Motor neuron (in vitro differentiated cells): ENCODE results near the gene PCDHGA2. TPM values are rescaled to one million over a fixed set of nuclear protein-coding genes. Genes with fewer than 3 reads are reported as not detected.
"Not testable (repeated sequence)": the region's sequence is repeated elsewhere in the genome, so short reads cannot be mapped to it uniquely, and the experiment has no call there.

Experiments used
- ATAC-seq, 8 experiments: fragments of 200-7000 bp; cut with Tn5 transposase; replicated peaks in 6 of 8; 2 replicates each; pipeline ENCODE4 v1.8.0; 2021; ENCODE audit warnings: mild to moderate bottlenecking in 8 of 8, moderate library complexity in 8 of 8
- H3K27ac ChIP-seq, 2 donors: fragments of 250-450 bp; sonication (Bioruptor Pico); 2 replicates each; pipeline ENCODE4 v1.9.0; 2021; ENCODE audit warnings: antibody characterized with exemption in 2 of 2, mild to moderate bottlenecking in 2 of 2, moderate library complexity in 1 of 2
- H3K4me1 ChIP-seq, 2 donors: fragments of 250-450 bp; sonication (Bioruptor Pico); replicated peaks in 1 of 2; 2 replicates each; pipeline ENCODE4 v1.6.1; 2021; ENCODE audit warnings: antibody characterized with exemption in 2 of 2, mild to moderate bottlenecking in 2 of 2, moderate library complexity in 1 of 2
- H3K4me3 ChIP-seq, 5 donors: fragments of 250-450 bp; sonication (Bioruptor Pico); 2 replicates each; pipeline ENCODE4 v1.9.0; 2021; ENCODE audit warnings: antibody characterized with exemption in 5 of 5, mild to moderate bottlenecking in 5 of 5, moderate library complexity in 4 of 5
- WGBS, 10 experiments: fragments of 450-650 bp; shearing (Covaris generic); methylation state at CpG; one replicate each; pipeline ENCODE4 v1.0.0; 2022; 5-methylcytosine and 5-hydroxymethylcytosine counted together
- in situ Hi-C, 9 experiments: fragments of 400-800 bp; cut with MboI; loops; one replicate each; pipeline ENCODE4 v1.15.0; 2021; ENCODE audit warnings: low sequenced_read_pairs in 9 of 9, low pct_unique_long_range_greater_than_20kb in 2 of 9; ENCODE audit not compliant: unreplicated experiment in 9 of 9
- total RNA-seq, 8 experiments: library from RNA; unstranded; fragments of 300-600 nt; gene quantifications; 2 replicates each; pipeline versions ENCODE4 v1.2.3 to v1.2.4, GENCODE V29; 2022

PCDHGA2 gene
- total RNA-seq, 8 experiments from 2014 or later: 0.16 to 1.5 (median 0.34) TPM

GRCh38 chr5:141330299-141331080, 8.1 kb upstream of the PCDHGA2 start, which contains the start of gene PCDHGA1:
PCDHGA1 (plus strand) TSS chr5:141330514.
- H3K4me1 ChIP-seq: no peaks in the 10 kb centered on the region
- WGBS, 10 experiments: 0 to 86% (median 52%) methylated on average over 1 to 20 of the region's 21 CpGs
- in situ Hi-C loops: no loop called here
- no peak within 1 kb of the TSS for H3K4me3 ChIP-seq
- H3K27ac ChIP-seq: no peak within 1 kb of the TSS
- peak in 3 of 8 experiments; percentile 87 to 93 (median 88) for ATAC-seq

- WGBS, 10 experiments: 90% methylated on average over 2 of the region's 39 CpGs; no CpG with 5 or more reads in 9 of the 10 experiments
- H3K27ac ChIP-seq, H3K4me1 ChIP-seq, ATAC-seq, in situ Hi-C loops, H3K4me3 ChIP-seq: not testable (repeated sequence)
Measured at GRCh38 chr5:141332571-141332970, 6.0 kb upstream of the PCDHGA2 start.

- H3K27ac ChIP-seq, ATAC-seq, in situ Hi-C loops, H3K4me1 ChIP-seq, H3K4me3 ChIP-seq: not testable (repeated sequence)
- WGBS, 10 experiments: 19 to 100% (median 90%) methylated on average over 1 to 5 of the region's 45 CpGs; no CpG with 5 or more reads in 5 of the 10 experiments
Measured at GRCh38 chr5:141340781-141341354, 2.3 kb downstream of the PCDHGA2 start.

- WGBS, 10 experiments: 0 to 50% (median 29%) methylated on average over 1 of the region's 1 CpG; no CpG with 5 or more reads in 3 of the 10 experiments
- ATAC-seq: no peak
- in situ Hi-C loops: no loop called here
- Histone ChIP-seq H3K4me3 (no peak overlapping the region), H3K27ac (no peak overlapping the region), H3K4me1 (no peaks in the 10 kb centered on the region)
Measured at GRCh38 chr5:141342773-141343172, 4.2 kb downstream of the PCDHGA2 start.

DNA sequence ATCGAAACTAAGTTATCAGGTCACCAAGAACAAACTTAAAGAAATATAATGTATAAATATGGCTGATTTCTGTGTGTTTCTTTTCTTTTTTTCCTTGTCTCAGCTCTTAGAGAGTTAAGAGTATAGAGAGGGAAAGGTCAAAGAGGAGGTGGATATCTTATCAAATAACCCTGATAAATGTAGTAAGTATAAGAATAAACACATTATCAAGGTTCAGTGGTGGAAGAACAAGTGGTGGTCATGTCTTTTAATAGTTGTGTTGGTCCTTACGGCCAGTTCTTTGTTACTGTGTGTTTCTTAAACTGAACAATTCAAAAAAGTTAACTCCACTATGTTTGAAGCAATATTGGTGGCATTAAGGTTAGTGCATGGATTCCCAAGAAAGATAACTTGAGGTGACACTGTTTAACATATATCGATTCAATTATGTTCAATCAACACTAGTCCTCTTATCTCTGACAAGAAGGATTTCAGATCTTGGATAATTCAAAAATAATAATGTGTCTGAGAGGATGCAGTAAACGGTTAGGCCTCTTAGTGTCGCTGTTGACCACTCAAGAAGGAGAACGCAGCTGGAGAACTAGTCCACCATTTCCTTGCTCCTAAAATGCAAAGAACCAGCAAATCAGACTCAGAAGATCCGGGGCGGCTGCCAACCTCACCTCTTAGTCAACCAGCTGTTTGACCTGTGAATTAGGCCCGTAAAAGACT, 4.8 kb downstream of the PCDHGA2 start, which contains the start of gene PCDHGA3:
PCDHGA3 (plus strand) TSS at position 588 of the 711 bp plus-strand sequence. CDS start 205 bp downstream, outside the sequence.
- no peak within 1 kb of the TSS for H3K4me3 ChIP-seq
- no peak within 1 kb of the TSS for H3K27ac ChIP-seq
- peak in 3 of 8 experiments; percentile 12 to 69 (median 50) for ATAC-seq
- no peaks in the 10 kb centered on the region for H3K4me1 ChIP-seq
- in situ Hi-C loops: no loop called here
- WGBS, 10 experiments: 14 to 100% (median 71%) methylated on average over 1 to 8 of the region's 9 CpGs

GRCh38 chr5:141343953-141344463, 5.4 kb downstream of the PCDHGA2 start:
- no peaks in the 10 kb centered on the region for H3K4me1 ChIP-seq
- 7 to 92% (median 80%) methylated on average over 1 to 30 of the region's 31 CpGs; no CpG with 5 or more reads in 1 of the 10 experiments for WGBS, 10 experiments
- ATAC-seq: peak in 2 of 8 experiments; percentile 43 to 60
- in situ Hi-C loops: no loop called here
- no peak overlapping the region for H3K4me3 ChIP-seq
- no peak overlapping the region for H3K27ac ChIP-seq

- no peak overlapping the region for H3K4me3 ChIP-seq
- no peak overlapping the region for H3K27ac ChIP-seq
- WGBS, 10 experiments: 83 to 100% methylated on average over 3 to 7 of the region's 20 CpGs; no CpG with 5 or more reads in 8 of the 10 experiments
- no peak for ATAC-seq
- H3K4me1 ChIP-seq: no peaks in the 10 kb centered on the region
- in situ Hi-C loops: no loop called here
Measured at GRCh38 chr5:141345327-141345726, 6.8 kb downstream of the PCDHGA2 start.

DNA sequence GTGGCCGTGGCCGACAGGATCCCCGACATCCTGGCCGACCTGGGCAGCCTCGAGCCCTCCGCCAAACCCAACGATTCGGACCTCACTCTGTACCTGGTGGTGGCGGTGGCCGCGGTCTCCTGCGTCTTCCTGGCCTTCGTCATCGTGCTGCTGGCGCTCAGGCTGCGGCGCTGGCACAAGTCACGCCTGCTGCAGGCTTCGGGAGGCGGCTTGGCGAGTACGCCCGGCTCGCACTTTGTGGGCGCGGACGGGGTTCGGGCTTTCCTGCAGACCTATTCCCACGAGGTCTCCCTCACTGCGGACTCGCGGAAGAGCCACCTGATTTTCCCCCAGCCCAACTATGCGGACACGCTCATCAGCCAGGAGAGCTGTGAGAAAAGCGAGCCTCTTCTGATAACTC, 7.5 kb downstream of the PCDHGA2 start:
- H3K27ac ChIP-seq, in situ Hi-C loops: not testable (repeated sequence)
- 89 to 100% methylated on average over 1 to 3 of the region's 35 CpGs; no CpG with 5 or more reads in 8 of the 10 experiments for WGBS, 10 experiments

GRCh38 chr5:141349917-141350619, 11.5 kb downstream of the PCDHGA2 start, which contains the start of gene PCDHGB1:
PCDHGB1 (plus strand) TSS chr5:141350099; CDS start chr5:141350261, 162 bp downstream.
- ATAC-seq: peak in 2 of 8 experiments; percentile 42 to 91
- no peaks in the 10 kb centered on the region for H3K4me1 ChIP-seq
- H3K27ac ChIP-seq: no peak within 1 kb of the TSS
- WGBS, 10 experiments: 20 to 95% (median 52%) methylated on average over 4 to 27 of the region's 29 CpGs; no CpG with 5 or more reads in 1 of the 10 experiments
- in situ Hi-C loops: no loop called here
- H3K4me3 ChIP-seq: no peak within 1 kb of the TSS

More for the DNA sequence above, 7.5 kb downstream of the PCDHGA2 start:
- not testable (repeated sequence) for H3K4me3 ChIP-seq, ATAC-seq, H3K4me1 ChIP-seq

GRCh38 chr5:141351591-141351990, 13.0 kb downstream of the PCDHGA2 start:
- Histone ChIP-seq H3K27ac (no peak overlapping the region), H3K4me1 (no peaks in the 10 kb centered on the region), H3K4me3 (no peak overlapping the region)
- no peak for ATAC-seq
- WGBS, 10 experiments: 80 to 97% (median 93%) methylated on average over 1 to 10 of the region's 36 CpGs; no CpG with 5 or more reads in 7 of the 10 experiments
- in situ Hi-C loops: no loop called here

- in situ Hi-C loops: no loop called here
- peak in 1 of 8 experiments; percentile 23 for ATAC-seq
Measured at GRCh38 chr5:141354900-141355469, 16.4 kb downstream of the PCDHGA2 start, which contains the start of gene PCDHGA4. PCDHGA4 (plus strand) TSS chr5:141355021; CDS start chr5:141355108, 87 bp downstream.

GRCh38 chr5:141355641-141356040, 17.1 kb downstream of the PCDHGA2 start:
- no peak for ATAC-seq
- WGBS, 10 experiments: 47 to 100% (median 87%) methylated on average over 1 to 18 of the region's 24 CpGs; no CpG with 5 or more reads in 3 of the 10 experiments
- in situ Hi-C loops: no loop called here
- H3K4me1 ChIP-seq: no peaks in the 10 kb centered on the region
- H3K27ac ChIP-seq: no peak overlapping the region
- H3K4me3 ChIP-seq: no peak overlapping the region

More at GRCh38 chr5:141354900-141355469, 16.4 kb downstream of the PCDHGA2 start, which contains the start of gene PCDHGA4:
- Histone ChIP-seq H3K27ac (no peak within 1 kb of the TSS), H3K4me1 (no peaks in the 10 kb centered on the region), H3K4me3 (no peak within 1 kb of the TSS)
- 0 to 90% (median 30%) methylated on average over 1 to 16 of the region's 29 CpGs; no CpG with 5 or more reads in 1 of the 10 experiments for WGBS, 10 experiments
